ENCODE measurements around the gene TOR1AIP1.

DNA sequence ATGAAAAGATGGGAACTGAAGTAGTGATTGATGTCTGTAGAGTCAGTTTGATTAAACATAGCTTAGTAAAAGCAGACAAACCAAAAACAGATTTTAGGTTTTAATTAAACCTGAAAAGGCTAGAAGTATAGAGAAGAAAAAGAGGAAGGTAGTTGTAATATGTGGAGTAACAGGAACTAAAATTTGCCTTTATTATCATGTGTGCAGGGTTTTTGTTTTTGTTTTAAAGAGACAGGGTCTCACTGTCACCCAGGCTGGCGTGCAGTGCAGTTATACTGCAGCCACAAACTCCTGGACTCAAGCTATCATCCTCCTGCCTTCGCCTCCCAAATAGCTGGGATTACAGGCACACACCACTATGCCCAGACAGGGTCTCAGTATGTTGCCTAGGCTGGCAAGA is 6.0 kb downstream of the TOR1AIP1 start:
- TF ChIP-seq, protein P1, sequence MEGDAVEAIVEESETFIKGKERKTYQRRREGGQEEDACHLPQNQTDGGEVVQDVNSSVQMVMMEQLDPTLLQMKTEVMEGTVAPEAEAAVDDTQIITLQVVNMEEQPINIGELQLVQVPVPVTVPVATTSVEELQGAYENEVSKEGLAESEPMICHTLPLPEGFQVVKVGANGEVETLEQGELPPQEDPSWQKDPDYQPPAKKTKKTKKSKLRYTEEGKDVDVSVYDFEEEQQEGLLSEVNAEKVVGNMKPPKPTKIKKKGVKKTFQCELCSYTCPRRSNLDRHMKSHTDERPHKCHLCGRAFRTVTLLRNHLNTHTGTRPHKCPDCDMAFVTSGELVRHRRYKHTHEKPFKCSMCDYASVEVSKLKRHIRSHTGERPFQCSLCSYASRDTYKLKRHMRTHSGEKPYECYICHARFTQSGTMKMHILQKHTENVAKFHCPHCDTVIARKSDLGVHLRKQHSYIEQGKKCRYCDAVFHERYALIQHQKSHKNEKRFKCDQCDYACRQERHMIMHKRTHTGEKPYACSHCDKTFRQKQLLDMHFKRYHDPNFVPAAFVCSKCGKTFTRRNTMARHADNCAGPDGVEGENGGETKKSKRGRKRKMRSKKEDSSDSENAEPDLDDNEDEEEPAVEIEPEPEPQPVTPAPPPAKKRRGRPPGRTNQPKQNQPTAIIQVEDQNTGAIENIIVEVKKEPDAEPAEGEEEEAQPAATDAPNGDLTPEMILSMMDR (tag by site-specific recombination; IDR thresholded peaks at IDR 0.05), result no peak
- TF ChIP-seq YY2 (tag by site-specific recombination; IDR thresholded peaks at IDR 0.05) (no peak), KLF8 (tag by site-specific recombination; IDR thresholded peaks at IDR 0.05) (no peak), ZNF138 (tag by site-specific recombination; IDR thresholded peaks at IDR 0.05; ENCODE audit: borderline replicate concordance) (no peak), ZNF747 (tag by site-specific recombination; IDR thresholded peaks at IDR 0.05) (no peak), BCL11B (tag by site-specific recombination; IDR thresholded peaks at IDR 0.05; ENCODE audit: low read depth) (no peak), ZNF473 (tag by site-specific recombination; IDR thresholded peaks at IDR 0.05) (no peak)
- TF ChIP-seq, protein P2, sequence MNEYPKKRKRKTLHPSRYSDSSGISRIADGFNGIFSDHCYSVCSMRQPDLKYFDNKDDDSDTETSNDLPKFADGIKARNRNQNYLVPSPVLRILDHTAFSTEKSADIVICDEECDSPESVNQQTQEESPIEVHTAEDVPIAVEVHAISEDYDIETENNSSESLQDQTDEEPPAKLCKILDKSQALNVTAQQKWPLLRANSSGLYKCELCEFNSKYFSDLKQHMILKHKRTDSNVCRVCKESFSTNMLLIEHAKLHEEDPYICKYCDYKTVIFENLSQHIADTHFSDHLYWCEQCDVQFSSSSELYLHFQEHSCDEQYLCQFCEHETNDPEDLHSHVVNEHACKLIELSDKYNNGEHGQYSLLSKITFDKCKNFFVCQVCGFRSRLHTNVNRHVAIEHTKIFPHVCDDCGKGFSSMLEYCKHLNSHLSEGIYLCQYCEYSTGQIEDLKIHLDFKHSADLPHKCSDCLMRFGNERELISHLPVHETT (tag by site-specific recombination; IDR thresholded peaks at IDR 0.05), result no peak
- TF ChIP-seq, protein P3, sequence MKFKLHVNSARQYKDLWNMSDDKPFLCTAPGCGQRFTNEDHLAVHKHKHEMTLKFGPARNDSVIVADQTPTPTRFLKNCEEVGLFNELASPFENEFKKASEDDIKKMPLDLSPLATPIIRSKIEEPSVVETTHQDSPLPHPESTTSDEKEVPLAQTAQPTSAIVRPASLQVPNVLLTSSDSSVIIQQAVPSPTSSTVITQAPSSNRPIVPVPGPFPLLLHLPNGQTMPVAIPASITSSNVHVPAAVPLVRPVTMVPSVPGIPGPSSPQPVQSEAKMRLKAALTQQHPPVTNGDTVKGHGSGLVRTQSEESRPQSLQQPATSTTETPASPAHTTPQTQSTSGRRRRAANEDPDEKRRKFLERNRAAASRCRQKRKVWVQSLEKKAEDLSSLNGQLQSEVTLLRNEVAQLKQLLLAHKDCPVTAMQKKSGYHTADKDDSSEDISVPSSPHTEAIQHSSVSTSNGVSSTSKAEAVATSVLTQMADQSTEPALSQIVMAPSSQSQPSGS (tag by site-specific recombination; IDR thresholded peaks at IDR 0.05; ENCODE audit: low read depth), result no peak

Data from HEK293 (cell line).